ENCODE data around the gene NCBP2. TPM values are rescaled to one million over a fixed set of nuclear protein-coding genes. Genes with fewer than 3 reads are reported as not detected.

Gene NCBP2
- total RNA-seq, 1 donor from 2014 or later: 49.3 TPM

- DNase-seq (ENCODE audit: low read depth in 2 of 2): peak in 1 of 2 donors; percentile 58
Measured at GRCh38 chr3:196941729-196942225, 551 bp downstream of the NCBP2 start.

GRCh38 chr3:196938576-196938975 lies 3.8 kb downstream of the NCBP2 start:
- DNase-seq (ENCODE audit: low read depth in 2 of 2): no peak

- no peak for DNase-seq (ENCODE audit: low read depth in 2 of 2)
Measured at GRCh38 chr3:196938124-196938523, 4.2 kb downstream of the NCBP2 start.

- DNase-seq (ENCODE audit: low read depth in 2 of 2): no peak
Measured at GRCh38 chr3:196936288-196936687, 6.0 kb downstream of the NCBP2 start.

GRCh38 chr3:196932600-196932999 lies 9.7 kb downstream of the NCBP2 start:
- DNase-seq (ENCODE audit: low read depth in 2 of 2): no peak

- no peak for DNase-seq (ENCODE audit: low read depth in 2 of 2)
Measured at GRCh38 chr3:196931828-196932587, 10.3 kb downstream of the NCBP2 start.

- DNase-seq (ENCODE audit: low read depth in 2 of 2): no peak
Measured at GRCh38 chr3:196931157-196931556, 11.2 kb downstream of the NCBP2 start.

GRCh38 chr3:196927571-196928453 lies 14.5 kb downstream of the NCBP2 start:
- DNase-seq (ENCODE audit: low read depth in 2 of 2): no peak

GRCh38 chr3:196920733-196921132 lies 21.6 kb downstream of the NCBP2 start:
- DNase-seq (ENCODE audit: low read depth in 2 of 2): no peak

- no peak for DNase-seq (ENCODE audit: low read depth in 2 of 2)
Measured at GRCh38 chr3:196918968-196919367, 23.4 kb downstream of the NCBP2 start.

GRCh38 chr3:196916995-196917394 lies 25.3 kb downstream of the NCBP2 start:
- no peak for DNase-seq (ENCODE audit: low read depth in 2 of 2)

- no peak for DNase-seq (ENCODE audit: low read depth in 2 of 2)
Measured at GRCh38 chr3:196916221-196916620, 26.1 kb downstream of the NCBP2 start.

GRCh38 chr3:196915375-196915774 lies 27.0 kb downstream of the NCBP2 start:
- DNase-seq (ENCODE audit: low read depth in 2 of 2): no peak

GRCh38 chr3:196914866-196915265 lies 27.5 kb downstream of the NCBP2 start:
- DNase-seq (ENCODE audit: low read depth in 2 of 2): no peak

- DNase-seq (ENCODE audit: low read depth in 2 of 2): no peak
Measured at GRCh38 chr3:196903740-196904139, 38.6 kb downstream of the NCBP2 start.

GRCh38 chr3:196902296-196902695 lies 40.0 kb downstream of the NCBP2 start:
- DNase-seq (ENCODE audit: low read depth in 2 of 2): no peak

- DNase-seq (ENCODE audit: low read depth in 2 of 2): no peak
Measured at GRCh38 chr3:196901768-196902167, 40.6 kb downstream of the NCBP2 start.

- DNase-seq (ENCODE audit: low read depth in 2 of 2): no peak
Measured at GRCh38 chr3:196896229-196896628, 46.1 kb downstream of the NCBP2 start.

GRCh38 chr3:196894557-196895295 lies 47.6 kb downstream of the NCBP2 start:
- DNase-seq (ENCODE audit: low read depth in 2 of 2): no peak

- DNase-seq (ENCODE audit: low read depth in 2 of 2): no peak
Measured at GRCh38 chr3:196889844-196890708, 52.3 kb downstream of the NCBP2 start.

- no peak for DNase-seq (ENCODE audit: low read depth in 2 of 2)
Measured at GRCh38 chr3:196886144-196886543, 56.2 kb downstream of the NCBP2 start.

Measured in dermis microvascular lymphatic vessel endothelial cell (primary cell).